PC-3 (cell line): ENCODE measurements around the gene BEGAIN.

Experiments
- CTCF ChIP-seq: fragments of 300-600 bp; sonication (generic); conservative IDR thresholded peaks from 2 replicates; pipeline ENCODE4 v1.5.1; 2017; ENCODE audit warnings: antibody characterized with exemption, low read depth, mild to moderate bottlenecking, low read length
- EZH2 ChIP-seq: fragments of 300-600 bp; sonication (generic); IDR thresholded peaks from one replicate; pipeline ENCODE4 v1.6.1; 2017; ENCODE audit warnings: antibody characterized with exemption, mild to moderate bottlenecking, low read length; ENCODE audit not compliant: unreplicated experiment

- no peak for TF ChIP-seq CTCF
- TF ChIP-seq EZH2, result no peak
These were observed 42.5 kb upstream of the BEGAIN start for GRCh38 chr14:100629696-100630095.
